Breast epithelium (tissue), 3 donors: ENCODE measurements around the gene GRWD1.

Experiments used
- POLR2A ChIP-seq: fragments of 450-650 bp; IDR thresholded peaks from one replicate; pipeline ENCODE4 v1.6.1; 2016; ENCODE audit warnings: antibody characterized with exemption, mild to moderate bottlenecking, moderate library complexity
- TF ChIP-seq, protein P1 (sequence below), 3 donors: fragments of 450-650 bp; IDR thresholded peaks; one replicate each; pipeline ENCODE4 v1.5.1; 2016 to 2017; ENCODE audit warnings: antibody characterized with exemption in 3 of 3, mild to moderate bottlenecking in 3 of 3, moderate library complexity in 3 of 3

DNA sequence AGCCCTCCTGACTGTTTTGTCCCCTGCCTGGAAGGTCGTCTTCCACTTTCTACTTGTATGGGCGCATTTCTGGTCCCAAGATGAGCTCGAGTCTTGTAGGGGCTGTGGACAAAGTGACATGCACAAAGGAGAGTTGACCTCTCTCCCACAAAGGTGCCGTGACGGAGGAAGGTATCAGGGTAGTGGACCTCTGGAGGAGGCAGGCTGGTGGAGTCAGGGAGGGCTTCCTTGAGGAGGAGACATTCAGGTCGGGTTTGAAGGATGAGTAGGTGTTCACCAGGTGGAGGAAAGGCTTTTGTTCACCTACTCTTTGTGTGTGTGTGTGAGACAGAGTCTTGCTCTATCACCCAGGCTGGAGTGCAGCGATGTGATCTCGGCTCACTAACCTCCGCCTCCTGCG, 25.1 kb downstream of the GRWD1 start:
- TF ChIP-seq, protein P1, sequence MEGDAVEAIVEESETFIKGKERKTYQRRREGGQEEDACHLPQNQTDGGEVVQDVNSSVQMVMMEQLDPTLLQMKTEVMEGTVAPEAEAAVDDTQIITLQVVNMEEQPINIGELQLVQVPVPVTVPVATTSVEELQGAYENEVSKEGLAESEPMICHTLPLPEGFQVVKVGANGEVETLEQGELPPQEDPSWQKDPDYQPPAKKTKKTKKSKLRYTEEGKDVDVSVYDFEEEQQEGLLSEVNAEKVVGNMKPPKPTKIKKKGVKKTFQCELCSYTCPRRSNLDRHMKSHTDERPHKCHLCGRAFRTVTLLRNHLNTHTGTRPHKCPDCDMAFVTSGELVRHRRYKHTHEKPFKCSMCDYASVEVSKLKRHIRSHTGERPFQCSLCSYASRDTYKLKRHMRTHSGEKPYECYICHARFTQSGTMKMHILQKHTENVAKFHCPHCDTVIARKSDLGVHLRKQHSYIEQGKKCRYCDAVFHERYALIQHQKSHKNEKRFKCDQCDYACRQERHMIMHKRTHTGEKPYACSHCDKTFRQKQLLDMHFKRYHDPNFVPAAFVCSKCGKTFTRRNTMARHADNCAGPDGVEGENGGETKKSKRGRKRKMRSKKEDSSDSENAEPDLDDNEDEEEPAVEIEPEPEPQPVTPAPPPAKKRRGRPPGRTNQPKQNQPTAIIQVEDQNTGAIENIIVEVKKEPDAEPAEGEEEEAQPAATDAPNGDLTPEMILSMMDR (IDR thresholded peaks at IDR 0.05): no peak
- no peak for TF ChIP-seq POLR2A
